Nephron progenitor cell (in vitro differentiated cells): Measurements from ENCODE around the gene PARP2.

Experiments used
- DNase-seq: peaks from one replicate; pipeline ENCODE4 v3.0.0; 2021
- H3K27ac Mint-ChIP-seq: 2 replicates; pipeline ENCODE4 v1.8.0; 2021; ENCODE audit warnings: mild to moderate bottlenecking, moderate library complexity, mixed read lengths
- H3K27me3 Mint-ChIP-seq: 2 replicates; pipeline ENCODE4 v1.8.0; 2021; ENCODE audit warnings: mild to moderate bottlenecking, low read depth, mixed read lengths; ENCODE audit not compliant: poor library complexity
- H3K36me3 Mint-ChIP-seq: 2 replicates; pipeline ENCODE4 v1.8.0; 2021; ENCODE audit warnings: low read depth, mixed read lengths
- H3K4me1 Mint-ChIP-seq: 2 replicates; pipeline ENCODE4 v1.8.0; 2021; ENCODE audit warnings: mixed read lengths
- H3K4me3 Mint-ChIP-seq: 2 replicates; pipeline ENCODE4 v1.8.0; 2021; ENCODE audit warnings: mild to moderate bottlenecking, moderate library complexity, mixed read lengths
- H3K9me3 Mint-ChIP-seq: 2 replicates; pipeline ENCODE4 v1.8.0; 2021; ENCODE audit warnings: mild to moderate bottlenecking, moderate library complexity, mixed read lengths
- TF ChIP-seq, protein P1 (sequence below): fragments of 200-600 bp; sonication (generic); IDR thresholded peaks from 2 replicates; pipeline ENCODE4 v1.5.0; 2021; ENCODE audit warnings: antibody characterized with exemption

The PARP2 gene

GRCh38 chr14:20343092-20343861 lies at the start of gene PARP2:
Gene PARP2, plus strand, starts transcription at chr14:20343635. Its CDS starts 7 bp downstream, at chr14:20343642.
- H3K4me3 Mint-ChIP-seq, result peak within 1 kb of the TSS; percentile 90
- TF ChIP-seq, protein P1, sequence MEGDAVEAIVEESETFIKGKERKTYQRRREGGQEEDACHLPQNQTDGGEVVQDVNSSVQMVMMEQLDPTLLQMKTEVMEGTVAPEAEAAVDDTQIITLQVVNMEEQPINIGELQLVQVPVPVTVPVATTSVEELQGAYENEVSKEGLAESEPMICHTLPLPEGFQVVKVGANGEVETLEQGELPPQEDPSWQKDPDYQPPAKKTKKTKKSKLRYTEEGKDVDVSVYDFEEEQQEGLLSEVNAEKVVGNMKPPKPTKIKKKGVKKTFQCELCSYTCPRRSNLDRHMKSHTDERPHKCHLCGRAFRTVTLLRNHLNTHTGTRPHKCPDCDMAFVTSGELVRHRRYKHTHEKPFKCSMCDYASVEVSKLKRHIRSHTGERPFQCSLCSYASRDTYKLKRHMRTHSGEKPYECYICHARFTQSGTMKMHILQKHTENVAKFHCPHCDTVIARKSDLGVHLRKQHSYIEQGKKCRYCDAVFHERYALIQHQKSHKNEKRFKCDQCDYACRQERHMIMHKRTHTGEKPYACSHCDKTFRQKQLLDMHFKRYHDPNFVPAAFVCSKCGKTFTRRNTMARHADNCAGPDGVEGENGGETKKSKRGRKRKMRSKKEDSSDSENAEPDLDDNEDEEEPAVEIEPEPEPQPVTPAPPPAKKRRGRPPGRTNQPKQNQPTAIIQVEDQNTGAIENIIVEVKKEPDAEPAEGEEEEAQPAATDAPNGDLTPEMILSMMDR, result no peak
- peaks cover 2% of the 10 kb centered on the region for H3K27me3 Mint-ChIP-seq
- H3K4me1 Mint-ChIP-seq, result peaks cover 15% of the 10 kb centered on the region
- peak within 1 kb of the TSS; percentile 99 for H3K27ac Mint-ChIP-seq
- H3K9me3 Mint-ChIP-seq, result no peaks in the 10 kb centered on the region
- peak; percentile 98 for DNase-seq
- H3K36me3 Mint-ChIP-seq, result peaks cover 30% of the 10 kb centered on the region

- Mint-ChIP-seq H3K9me3 (no peaks in the 10 kb centered on the region), H3K27me3 (no peaks in the 10 kb centered on the region), H3K4me3 (no peak overlapping the region), H3K4me1 (no peaks in the 10 kb centered on the region), H3K27ac (no peak overlapping the region), H3K36me3 (peaks cover 61% of the 10 kb centered on the region)
- no peak for DNase-seq
- TF ChIP-seq, protein P1, result no peak
Measured at GRCh38 chr14:20294636-20295035, 48.8 kb upstream of the PARP2 start.

DNA sequence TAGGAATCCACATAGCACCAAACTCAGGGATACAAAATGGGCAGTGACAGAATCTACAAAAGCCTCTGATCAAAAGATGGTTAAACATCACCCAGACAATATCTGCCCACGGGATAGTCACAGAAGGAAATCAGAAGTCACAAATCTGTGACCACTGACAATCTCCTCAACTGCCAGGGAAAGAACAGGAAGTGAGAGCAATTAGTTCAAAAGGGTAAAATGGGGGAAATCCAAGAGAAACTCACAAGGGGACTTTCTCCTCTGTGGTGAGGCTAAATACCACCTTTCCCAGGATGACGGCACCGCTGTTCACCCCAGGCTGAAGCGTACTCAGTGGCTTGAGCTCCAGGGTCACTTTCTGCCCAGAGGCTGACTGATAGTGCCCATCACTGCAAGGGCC lies 48.4 kb upstream of the PARP2 start:
- Mint-ChIP-seq H3K9me3 (no peaks in the 10 kb centered on the region), H3K4me1 (no peaks in the 10 kb centered on the region), H3K27me3 (no peaks in the 10 kb centered on the region), H3K36me3 (peaks cover 58% of the 10 kb centered on the region), H3K27ac (no peak overlapping the region), H3K4me3 (no peak overlapping the region)
- no peak for DNase-seq
- TF ChIP-seq, protein P1, result no peak

GRCh38 chr14:20302042-20302755 lies 41.2 kb upstream of the PARP2 start:
- Mint-ChIP-seq H3K4me3 (no peak overlapping the region), H3K27ac (no peak overlapping the region), H3K36me3 (peaks cover 35% of the 10 kb centered on the region), H3K27me3 (no peaks in the 10 kb centered on the region), H3K9me3 (no peaks in the 10 kb centered on the region), H3K4me1 (peaks cover 27% of the 10 kb centered on the region)
- TF ChIP-seq, protein P1, result no peak
- DNase-seq, result no peak

DNA sequence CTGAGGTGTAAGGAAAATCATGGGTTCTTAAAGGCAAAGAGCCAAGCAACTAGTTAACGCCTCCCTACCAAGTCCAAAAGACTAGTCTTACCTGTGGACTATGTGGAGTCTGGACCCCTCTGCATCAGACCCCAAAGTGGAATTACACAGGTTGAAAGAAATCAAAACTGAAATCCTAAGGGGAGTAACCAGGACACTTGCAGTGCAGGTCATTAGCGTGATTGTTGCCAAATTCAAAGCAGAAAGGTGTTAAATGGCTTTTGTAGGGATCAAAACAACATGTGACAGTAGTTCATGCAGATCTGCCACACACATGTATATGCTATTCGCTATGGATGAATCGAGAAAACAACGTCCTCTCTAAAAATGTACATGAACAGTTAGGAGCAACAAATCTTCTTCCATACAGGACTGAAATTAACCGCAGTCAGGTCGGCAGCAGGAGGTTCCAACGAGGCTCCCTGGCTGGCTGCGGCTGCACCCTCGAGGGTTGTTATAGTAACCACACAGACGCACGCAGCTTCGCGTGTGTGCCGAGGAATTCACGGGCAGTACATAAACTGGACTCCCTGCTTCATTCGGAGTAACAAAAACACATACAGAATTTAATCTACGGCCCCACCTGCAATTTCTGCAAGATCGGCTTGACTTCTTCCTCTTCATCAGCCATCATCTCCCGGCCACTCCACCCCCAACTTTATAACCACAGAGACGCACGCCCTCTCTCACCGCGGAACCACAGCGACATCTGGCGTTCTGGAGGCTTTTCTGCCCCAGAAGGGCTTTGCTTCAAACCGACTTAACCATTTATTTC lies 38.0 kb upstream of the PARP2 start, which contains the start of gene TTC5:
Gene TTC5 (minus strand): TSS at position 687 of the 814 bp plus-strand sequence. CDS start 14 bp downstream, at position 673.
- peak; percentile 91 for DNase-seq
- H3K36me3 Mint-ChIP-seq, result peaks cover 22% of the 10 kb centered on the region
- TF ChIP-seq, protein P1, result peak; percentile 92

More for the DNA sequence above, 38.0 kb upstream of the PARP2 start, which contains the start of gene TTC5:
- H3K27me3 Mint-ChIP-seq, result no peaks in the 10 kb centered on the region
- peak within 1 kb of the TSS; percentile 97 for H3K4me3 Mint-ChIP-seq
- H3K9me3 Mint-ChIP-seq, result peaks cover 14% of the 10 kb centered on the region
- peaks cover 27% of the 10 kb centered on the region for H3K4me1 Mint-ChIP-seq
- peak within 1 kb of the TSS; percentile 23 for H3K27ac Mint-ChIP-seq
